NT2/D1 (cell line): ENCODE data around the gene OTUD4.

ENCODE experiments used
- DNase-seq: peaks from one replicate; pipeline ENCODE4 v3.0.0-alpha.2; 2011; ENCODE audit warnings: low read depth, low spot score
- H3K27me3 ChIP-seq: 2 replicates; pipeline ENCODE4 v1.6.0; 2011; ENCODE audit warnings: mild to moderate bottlenecking; ENCODE audit not compliant: insufficient read length, insufficient read depth
- H3K36me3 ChIP-seq: 2 replicates; pipeline ENCODE4 v1.6.1; 2011; ENCODE audit warnings: mild to moderate bottlenecking, low read length, mixed read lengths; ENCODE audit not compliant: insufficient read depth, insufficient read length
- H3K4me1 ChIP-seq: 2 replicates; pipeline ENCODE4 v1.5.1; 2011; ENCODE audit not compliant: insufficient read depth, insufficient read length
- H3K4me3 ChIP-seq: 2 replicates; pipeline ENCODE4 v1.5.1; 2011; ENCODE audit warnings: low read depth; ENCODE audit not compliant: insufficient read length
- H3K9ac ChIP-seq: 2 replicates; pipeline ENCODE4 v1.6.0; 2011; ENCODE audit warnings: low read depth; ENCODE audit not compliant: insufficient read length
- H3K9me3 ChIP-seq: 2 replicates; pipeline ENCODE4 v1.5.1; 2011; ENCODE audit warnings: mild to moderate bottlenecking, low read length; ENCODE audit not compliant: insufficient read depth
- SUZ12 ChIP-seq: IDR thresholded peaks from 2 replicates; pipeline ENCODE4 v1.6.1; 2011; ENCODE audit not compliant: insufficient read length, insufficient read depth; ENCODE audit errors: extremely low read depth
- YY1 ChIP-seq: IDR thresholded peaks from 2 replicates; pipeline ENCODE4 v1.6.1; 2011; ENCODE audit not compliant: insufficient read length, insufficient read depth
- ZNF274 ChIP-seq: IDR thresholded peaks from 2 replicates; pipeline ENCODE4 v1.6.1; 2011; ENCODE audit warnings: mild to moderate bottlenecking, low read depth, low read length

The OTUD4 gene

DNA sequence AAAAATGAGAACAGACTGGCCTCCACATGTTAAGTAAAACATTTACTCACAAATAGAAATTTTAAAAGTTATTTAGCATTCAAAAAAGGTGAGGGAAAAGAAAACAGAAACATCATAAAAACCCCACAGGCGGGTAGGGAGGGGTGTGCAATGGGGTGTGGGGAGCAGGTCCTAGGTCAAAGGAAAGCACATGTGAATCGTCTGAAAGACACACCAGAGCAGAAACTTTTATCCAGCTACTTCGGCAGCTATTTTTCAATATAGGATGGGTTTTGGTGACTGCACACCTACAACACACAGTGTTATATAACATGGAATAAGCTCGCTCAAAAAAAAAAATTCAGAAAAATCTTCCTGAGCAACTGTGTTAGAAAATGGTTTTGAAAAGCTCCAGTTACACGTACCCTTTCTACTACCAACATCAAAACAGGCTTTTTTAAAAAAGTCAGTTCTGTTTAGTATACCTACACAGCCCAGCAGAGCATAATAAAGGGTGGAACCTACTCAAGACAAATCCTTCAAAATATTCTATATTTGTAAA, 1.6 kb downstream of the OTUD4 start:
- Histone ChIP-seq H3K27me3 (no peaks in the 10 kb centered on the region), H3K9me3 (no peaks in the 10 kb centered on the region), H3K4me1 (no peaks in the 10 kb centered on the region), H3K36me3 (peaks cover 7% of the 10 kb centered on the region), H3K9ac (peak overlapping the region; percentile 85), H3K4me3 (peak overlapping the region; percentile 68)
- no peak for TF ChIP-seq ZNF274
- TF ChIP-seq YY1 = no peak
- no peak for TF ChIP-seq SUZ12
- DNase-seq = no peak

DNA sequence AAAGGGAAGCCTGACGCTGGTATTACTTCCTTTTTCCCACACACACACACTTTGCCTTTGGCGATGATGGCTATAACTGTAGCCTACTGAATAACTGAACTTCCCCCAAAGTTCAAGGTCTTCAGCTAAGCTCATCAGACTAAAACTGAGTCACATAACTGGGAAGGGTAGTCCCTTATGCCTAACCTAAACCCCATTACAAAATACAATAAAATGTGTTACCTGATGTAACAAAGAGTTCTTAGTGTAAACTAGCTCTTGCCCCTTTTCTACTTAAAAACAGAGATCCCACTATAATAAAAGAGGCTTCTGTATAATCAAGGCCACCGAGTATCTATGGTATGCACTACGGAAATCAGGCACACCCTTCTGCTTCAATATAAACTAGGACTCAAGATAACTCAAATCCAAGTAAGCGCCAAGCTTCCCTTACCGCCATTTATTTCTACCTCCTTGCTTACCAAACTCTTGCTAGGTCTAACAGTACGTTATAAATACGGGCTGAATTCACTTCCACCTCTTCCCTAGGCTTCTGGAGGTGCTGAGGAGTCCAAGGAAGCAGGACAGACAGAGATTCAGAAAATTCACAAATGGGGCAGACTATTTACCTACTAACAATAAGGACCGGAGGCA, 2.4 kb downstream of the OTUD4 start:
- TF ChIP-seq ZNF274 = no peak
- TF ChIP-seq SUZ12 = no peak
- TF ChIP-seq YY1 = no peak
- peak overlapping the region; percentile 51 for H3K9ac ChIP-seq
- no peaks in the 10 kb centered on the region for H3K9me3 ChIP-seq
- H3K4me3 ChIP-seq = peak overlapping the region; percentile 21
- H3K36me3 ChIP-seq = peaks cover 12% of the 10 kb centered on the region
- no peaks in the 10 kb centered on the region for H3K4me1 ChIP-seq
- DNase-seq = no peak
- H3K27me3 ChIP-seq = no peaks in the 10 kb centered on the region

- peak overlapping the region; percentile 25 for H3K9ac ChIP-seq
- DNase-seq = no peak
- no peaks in the 10 kb centered on the region for H3K4me1 ChIP-seq
These were observed 2.9 kb downstream of the OTUD4 start for GRCh38 chr4:145177511-145177905.

DNA sequence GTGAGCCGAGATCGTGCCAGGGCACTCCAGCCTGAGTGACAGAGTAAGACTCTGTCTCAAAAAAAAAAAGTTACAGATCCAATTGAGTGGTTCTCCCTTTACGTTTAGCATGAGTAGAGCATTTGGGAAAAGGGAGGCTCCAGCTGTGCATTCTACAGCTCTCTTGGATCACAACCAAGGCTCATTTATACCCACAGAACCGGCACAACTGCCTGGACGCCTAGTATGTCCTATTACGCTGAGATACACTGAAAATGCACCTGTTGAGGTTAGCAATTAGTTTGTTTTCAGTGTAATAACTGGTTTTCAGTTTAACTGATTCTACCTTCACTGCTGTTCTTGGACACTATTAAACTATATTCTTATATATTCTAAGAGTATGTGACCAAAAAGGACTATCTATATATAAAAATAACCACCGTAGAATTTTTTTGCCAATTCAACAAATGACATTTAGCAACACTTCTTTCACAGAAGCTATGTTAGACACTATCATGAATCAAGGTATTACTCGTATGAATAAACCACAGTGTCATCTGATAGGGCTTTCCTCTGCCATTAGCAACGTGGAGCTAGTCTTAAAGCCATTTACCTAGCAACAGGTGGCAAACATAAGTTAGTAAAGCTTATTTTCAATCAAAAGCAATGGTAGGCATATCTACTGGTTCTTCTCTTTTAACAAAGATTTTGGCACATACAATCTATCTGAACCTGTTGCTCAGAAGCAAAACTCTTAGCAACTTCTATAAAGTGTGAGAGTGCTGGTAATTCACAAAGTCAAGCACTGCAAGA, 3.6 kb downstream of the OTUD4 start:
- Histone ChIP-seq H3K4me3 (no peak overlapping the region), H3K9ac (no peak overlapping the region), H3K36me3 (peaks cover 14% of the 10 kb centered on the region), H3K4me1 (no peaks in the 10 kb centered on the region), H3K27me3 (no peaks in the 10 kb centered on the region), H3K9me3 (no peaks in the 10 kb centered on the region)
- DNase-seq = no peak
- TF ChIP-seq ZNF274 (no peak), SUZ12 (no peak)

More at GRCh38 chr4:145177511-145177905, 2.9 kb downstream of the OTUD4 start:
- Histone ChIP-seq H3K4me3 (no peak overlapping the region), H3K9me3 (no peaks in the 10 kb centered on the region), H3K27me3 (no peaks in the 10 kb centered on the region), H3K36me3 (peaks cover 12% of the 10 kb centered on the region)
- TF ChIP-seq ZNF274 (no peak), YY1 (no peak), SUZ12 (no peak)

DNA sequence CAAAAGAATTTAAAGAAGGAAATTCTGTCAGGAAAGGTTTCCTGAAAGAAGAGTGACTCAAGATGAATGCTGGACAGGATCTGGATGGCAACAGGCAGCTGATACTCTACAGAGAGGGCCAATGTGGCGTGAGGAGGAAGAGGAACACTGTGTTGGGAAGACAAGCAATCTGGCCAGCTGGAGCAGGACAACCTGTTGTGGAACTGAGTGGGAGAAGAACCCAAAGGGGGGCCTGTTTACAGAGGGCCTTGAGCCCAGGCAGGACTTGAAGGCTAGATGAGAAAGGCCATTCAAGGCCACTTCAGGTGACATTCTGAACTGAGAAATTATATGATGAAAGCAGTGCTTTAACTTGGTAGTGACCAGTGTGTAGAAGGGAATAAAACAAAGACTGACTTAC, 8.5 kb downstream of the OTUD4 start:
- no peak for DNase-seq
- no peak overlapping the region for H3K4me3 ChIP-seq
- no peak for TF ChIP-seq SUZ12
- no peak for TF ChIP-seq YY1
- TF ChIP-seq ZNF274 = no peak
- H3K4me1 ChIP-seq = no peaks in the 10 kb centered on the region
- peaks cover 36% of the 10 kb centered on the region for H3K36me3 ChIP-seq
- no peak overlapping the region for H3K9ac ChIP-seq
- H3K27me3 ChIP-seq = no peaks in the 10 kb centered on the region
- H3K9me3 ChIP-seq = no peaks in the 10 kb centered on the region

- Histone ChIP-seq H3K9me3 (no peaks in the 10 kb centered on the region), H3K9ac (no peak overlapping the region), H3K36me3 (peaks cover 41% of the 10 kb centered on the region), H3K4me1 (no peaks in the 10 kb centered on the region), H3K4me3 (no peak overlapping the region), H3K27me3 (no peaks in the 10 kb centered on the region)
- no peak for DNase-seq
- TF ChIP-seq YY1 (no peak), SUZ12 (no peak), ZNF274 (no peak)
These were observed 10.2 kb downstream of the OTUD4 start for GRCh38 chr4:145170223-145170622.

- H3K4me3 ChIP-seq = no peak overlapping the region
- H3K36me3 ChIP-seq = peaks cover 37% of the 10 kb centered on the region
- no peaks in the 10 kb centered on the region for H3K27me3 ChIP-seq
- H3K9ac ChIP-seq = no peak overlapping the region
- DNase-seq = no peak
- H3K4me1 ChIP-seq = no peaks in the 10 kb centered on the region
- TF ChIP-seq ZNF274 (no peak), SUZ12 (no peak), YY1 (no peak)
- H3K9me3 ChIP-seq = no peaks in the 10 kb centered on the region
These were observed 11.7 kb downstream of the OTUD4 start for GRCh38 chr4:145168581-145169187.
